Measurements from ENCODE around the gene UGT1A6.
"Not testable (repeated sequence)": the region's sequence is repeated elsewhere in the genome, so short reads cannot be mapped to it uniquely, and the experiment has no call there.

UGT1A6 gene

DNA sequence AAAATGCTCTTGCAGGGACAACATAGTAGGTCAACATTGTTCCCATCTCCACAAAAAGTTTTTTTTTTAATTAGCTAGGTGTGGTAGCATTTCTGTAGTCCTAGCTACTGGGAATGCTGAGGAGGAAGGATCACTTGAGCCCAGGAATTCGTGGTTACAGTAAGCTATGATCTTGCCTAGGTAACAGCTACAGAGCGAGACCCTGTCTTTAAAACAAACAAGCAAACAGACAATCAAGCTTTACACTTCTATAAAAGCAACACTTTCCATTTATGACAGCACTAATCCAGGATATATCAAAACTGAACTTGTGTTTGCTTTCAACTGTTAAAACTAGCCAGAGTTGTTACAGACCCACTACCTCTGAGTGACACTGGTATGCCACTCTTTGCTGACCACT is 48.2 kb downstream of the UGT1A6 start:
- TF ChIP-seq, protein P1, sequence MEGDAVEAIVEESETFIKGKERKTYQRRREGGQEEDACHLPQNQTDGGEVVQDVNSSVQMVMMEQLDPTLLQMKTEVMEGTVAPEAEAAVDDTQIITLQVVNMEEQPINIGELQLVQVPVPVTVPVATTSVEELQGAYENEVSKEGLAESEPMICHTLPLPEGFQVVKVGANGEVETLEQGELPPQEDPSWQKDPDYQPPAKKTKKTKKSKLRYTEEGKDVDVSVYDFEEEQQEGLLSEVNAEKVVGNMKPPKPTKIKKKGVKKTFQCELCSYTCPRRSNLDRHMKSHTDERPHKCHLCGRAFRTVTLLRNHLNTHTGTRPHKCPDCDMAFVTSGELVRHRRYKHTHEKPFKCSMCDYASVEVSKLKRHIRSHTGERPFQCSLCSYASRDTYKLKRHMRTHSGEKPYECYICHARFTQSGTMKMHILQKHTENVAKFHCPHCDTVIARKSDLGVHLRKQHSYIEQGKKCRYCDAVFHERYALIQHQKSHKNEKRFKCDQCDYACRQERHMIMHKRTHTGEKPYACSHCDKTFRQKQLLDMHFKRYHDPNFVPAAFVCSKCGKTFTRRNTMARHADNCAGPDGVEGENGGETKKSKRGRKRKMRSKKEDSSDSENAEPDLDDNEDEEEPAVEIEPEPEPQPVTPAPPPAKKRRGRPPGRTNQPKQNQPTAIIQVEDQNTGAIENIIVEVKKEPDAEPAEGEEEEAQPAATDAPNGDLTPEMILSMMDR (IDR thresholded peaks at IDR 0.05; ENCODE audit: control insufficient read depth, insufficient read depth, low read depth, low read length, missing control alignments), result no peak
- DNase-seq (ENCODE audit: low read depth), result no peak
- no peak overlapping the region for H3K4me3 ChIP-seq (ENCODE audit: control insufficient read depth, low read depth, low read length)

GRCh38 chr2:233743464-233744259 is 51.0 kb downstream of the UGT1A6 start:
- no peak for DNase-seq (ENCODE audit: low read depth)
- TF ChIP-seq, protein P1 (IDR thresholded peaks at IDR 0.05; ENCODE audit: control insufficient read depth, insufficient read depth, low read depth, low read length, missing control alignments), result no peak
- H3K4me3 ChIP-seq (ENCODE audit: control insufficient read depth, low read depth, low read length), result no peak overlapping the region

DNA sequence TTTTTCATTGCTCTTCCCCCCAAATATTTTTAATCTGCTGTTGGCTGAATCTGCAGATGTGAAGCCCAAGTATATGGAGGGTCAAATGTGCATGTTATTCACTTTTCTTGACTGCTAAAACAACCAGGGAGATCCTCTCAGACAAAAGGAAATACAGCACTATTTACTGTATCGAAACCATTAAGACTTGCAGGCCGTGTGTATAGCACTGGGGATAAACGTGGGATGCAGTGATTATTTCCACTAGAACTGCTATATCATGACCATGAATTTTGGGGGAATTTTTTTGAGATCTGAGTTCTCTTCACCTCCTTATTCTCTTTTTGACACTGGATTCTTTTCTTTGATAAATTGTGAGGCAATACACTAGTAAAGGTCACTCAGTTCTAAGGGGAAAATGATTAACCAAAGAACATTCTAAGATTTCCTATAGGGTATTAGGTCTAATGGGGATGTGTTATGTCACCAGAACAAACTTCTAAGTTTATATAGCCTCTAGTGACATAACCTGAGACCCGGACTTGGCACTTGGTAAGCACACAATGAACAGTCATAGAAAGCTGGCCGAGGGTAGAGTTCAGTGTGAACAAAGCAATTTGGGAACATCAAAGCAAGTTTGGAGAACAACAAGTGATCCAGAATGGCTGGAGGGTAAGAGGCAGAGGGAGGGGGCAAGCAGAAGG is 52.5 kb downstream of the UGT1A6 start:
- TF ChIP-seq, protein P1 (IDR thresholded peaks at IDR 0.05; ENCODE audit: control insufficient read depth, insufficient read depth, low read depth, low read length, missing control alignments), result no peak
- no peak overlapping the region for H3K4me3 ChIP-seq (ENCODE audit: control insufficient read depth, low read depth, low read length)
- DNase-seq (ENCODE audit: low read depth), result no peak

DNA sequence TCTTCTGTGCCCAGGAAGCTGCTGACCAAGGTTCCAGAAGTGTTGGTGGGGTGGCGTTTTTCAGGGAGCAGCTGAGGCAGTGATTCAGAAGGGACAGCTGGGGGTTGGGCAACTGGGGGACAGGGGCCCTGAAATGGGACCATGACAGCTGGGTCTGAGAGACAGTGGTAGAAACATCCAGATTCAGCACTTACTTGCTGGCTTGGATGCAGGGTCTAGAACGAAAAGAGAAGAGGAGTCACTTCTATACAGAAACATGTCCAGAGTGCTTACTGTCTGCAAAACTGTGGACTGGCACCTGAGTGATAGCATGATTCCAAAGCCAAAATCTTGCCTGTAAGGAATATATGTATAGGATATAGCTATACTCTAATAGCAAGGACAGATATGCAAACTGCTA is 53.1 kb downstream of the UGT1A6 start:
- not testable (repeated sequence) for DNase-seq (ENCODE audit: low read depth); H3K4me3 ChIP-seq (ENCODE audit: control insufficient read depth, low read depth, low read length)

DNA sequence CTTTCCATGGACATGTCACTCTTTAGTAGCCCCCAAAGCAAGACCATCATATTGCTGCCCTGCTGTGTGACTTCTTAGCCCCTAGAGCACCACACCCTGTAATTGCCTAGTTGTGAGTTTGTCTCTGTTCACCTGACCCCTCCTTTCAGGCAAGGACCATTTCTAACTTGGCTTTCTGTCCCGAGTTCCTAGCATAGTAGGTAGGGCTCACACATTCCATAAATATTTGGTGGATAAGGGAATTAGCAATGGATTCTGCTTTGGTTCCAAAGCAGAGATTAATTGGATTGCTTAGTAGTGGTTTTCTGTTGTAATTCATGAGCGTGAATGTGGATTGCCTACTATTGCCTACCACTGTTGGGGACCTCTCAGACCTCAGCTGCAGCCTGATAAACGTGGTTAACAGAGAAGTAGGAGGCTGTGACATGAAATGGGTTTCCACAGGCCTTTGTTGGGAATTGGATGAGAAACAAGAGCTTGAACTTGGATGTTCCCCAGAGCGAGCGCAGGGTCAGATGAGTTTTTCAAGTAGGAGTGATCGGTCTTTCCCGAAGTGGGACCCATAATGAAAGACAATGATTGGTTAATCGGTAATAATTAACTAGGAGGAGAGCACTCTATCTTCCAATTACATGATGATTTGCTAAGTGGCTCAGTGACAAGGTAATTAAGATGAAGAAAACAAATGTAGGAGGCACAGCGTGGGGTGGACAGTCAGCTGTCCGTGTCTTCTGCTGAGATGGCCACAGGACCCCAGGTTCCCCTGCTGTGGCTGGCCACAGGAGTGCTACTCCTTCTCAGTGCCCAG is 54.0 kb downstream of the UGT1A6 start:
- no peak for DNase-seq (ENCODE audit: low read depth)
- TF ChIP-seq, protein P1 (IDR thresholded peaks at IDR 0.05; ENCODE audit: control insufficient read depth, insufficient read depth, low read depth, low read length, missing control alignments), result no peak
- H3K4me3 ChIP-seq (ENCODE audit: control insufficient read depth, low read depth, low read length), result no peak overlapping the region

DNA sequence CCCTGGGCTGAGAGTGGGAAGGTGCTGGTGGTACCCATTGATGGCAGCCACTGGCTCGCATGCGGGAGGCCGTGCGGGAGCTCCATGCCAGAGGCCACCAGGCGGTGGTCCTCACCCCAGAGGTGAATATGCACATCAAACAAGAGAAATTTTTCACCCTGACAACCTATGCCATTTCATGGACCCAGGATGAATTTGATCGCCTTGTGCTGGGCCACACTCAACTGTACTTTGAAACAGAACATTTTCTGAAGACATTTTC is 54.5 kb downstream of the UGT1A6 start:
- TF ChIP-seq, protein P1 (IDR thresholded peaks at IDR 0.05; ENCODE audit: control insufficient read depth, insufficient read depth, low read depth, low read length, missing control alignments), result no peak
- no peak overlapping the region for H3K4me3 ChIP-seq (ENCODE audit: control insufficient read depth, low read depth, low read length)
- DNase-seq (ENCODE audit: low read depth), result no peak

DNA sequence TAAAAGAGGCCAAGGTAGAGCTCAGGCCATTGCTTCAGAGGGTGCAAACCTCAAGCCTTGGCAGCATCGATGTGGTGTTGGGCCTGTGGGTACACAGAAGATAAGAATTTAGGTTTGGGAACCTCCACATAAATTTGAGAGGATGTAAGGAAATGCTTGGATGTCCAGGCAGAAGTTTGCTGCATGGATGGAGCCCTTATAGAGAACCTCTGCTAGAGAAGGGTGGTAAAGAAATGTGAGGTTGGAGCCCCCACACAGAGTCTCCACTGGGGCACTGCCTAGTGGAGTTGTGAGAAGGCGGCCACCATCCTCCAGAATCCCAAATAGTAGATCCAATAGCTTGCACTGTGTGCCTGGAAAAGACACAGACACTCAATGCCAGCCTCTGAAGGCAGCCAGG is 58.0 kb downstream of the UGT1A6 start:
- H3K4me3 ChIP-seq (ENCODE audit: control insufficient read depth, low read depth, low read length); DNase-seq (ENCODE audit: low read depth): not testable (repeated sequence)

DNA sequence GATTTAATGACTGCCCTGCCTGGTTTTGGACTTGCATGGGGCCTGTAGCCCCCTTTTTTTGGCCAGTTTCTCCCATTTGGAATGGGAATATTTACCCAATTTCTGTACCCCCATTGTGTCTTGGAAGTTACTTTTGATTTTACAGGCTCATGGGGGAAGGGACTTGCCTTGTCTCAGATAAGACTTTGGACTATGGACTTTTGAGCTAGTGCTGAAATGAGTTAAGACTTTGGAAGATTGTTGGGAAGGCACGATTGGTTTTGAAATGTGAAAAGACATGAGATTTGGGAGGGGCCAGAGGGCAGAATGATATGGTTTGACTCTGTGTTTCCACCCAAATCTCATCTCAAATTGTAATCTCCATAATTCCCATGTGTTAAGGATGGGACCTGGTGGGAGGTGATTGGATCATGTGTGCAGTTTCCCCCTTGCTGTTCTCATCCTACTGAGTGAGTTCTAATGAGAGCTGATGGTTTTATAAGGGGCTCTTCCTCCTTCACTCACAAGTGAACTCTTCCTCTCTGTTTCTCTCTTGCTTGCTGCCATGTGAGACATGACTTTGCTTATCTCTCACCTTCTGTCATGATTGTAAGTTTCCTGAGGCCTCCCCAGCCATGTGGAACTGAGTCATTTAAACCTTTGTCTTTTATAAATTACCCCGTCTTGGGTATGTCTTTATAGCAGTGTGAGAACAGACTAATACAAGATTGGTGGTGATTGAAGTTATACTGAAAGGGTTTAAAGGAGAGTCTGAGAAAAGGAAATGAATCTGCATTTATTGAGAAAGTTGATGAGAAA is 58.7 kb downstream of the UGT1A6 start:
- not testable (repeated sequence) for H3K4me3 ChIP-seq (ENCODE audit: control insufficient read depth, low read depth, low read length); DNase-seq (ENCODE audit: low read depth)

Measured in AG09309 (cell line).